Measurements from ENCODE around the gene KNOP1. TPM values are rescaled to one million over a fixed set of nuclear protein-coding genes. Genes with fewer than 3 reads are reported as not detected.

The KNOP1 gene
- total and polyA plus RNA-seq, 10 of the 15 experiments (the other 5 are each of a cell fraction or from before 2014, with no cell fraction given): 13.8 to 47.2 (median 32.1) TPM

DNA sequence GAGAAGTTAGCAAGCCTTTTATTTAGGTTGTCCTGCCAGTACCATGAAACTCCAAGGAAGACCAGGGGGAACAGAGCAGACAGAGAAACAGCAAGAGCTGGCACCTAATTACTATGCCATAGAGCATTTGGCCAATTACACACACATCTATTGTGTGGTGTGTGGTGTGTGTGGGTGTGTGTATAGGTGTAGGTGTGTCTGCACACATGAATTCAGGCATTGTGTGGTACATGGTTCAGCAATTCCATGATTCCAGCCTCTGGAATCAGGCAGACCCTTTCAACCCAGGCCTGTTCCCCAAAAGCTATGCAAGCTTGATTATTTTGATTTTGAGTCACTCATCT, 25.8 kb upstream of the KNOP1 start:
- ChIA-PET CTCF (no interaction called here), RAD21 (ENCODE audit: unreplicated experiment) (interaction anchor here (0.6 kb wide), 1 partner anchor 571 kb away, joined by 3 read pairs; no protein-coding TSS in a partner anchor), SMC1A (ENCODE audit: uncharacterized antibody, unreplicated experiment) (no interaction called here), POLR2A (no interaction called here)
- Histone ChIP-seq H2AFZ (ENCODE audit: control insufficient read depth, low read depth, low read length) (no peak overlapping the region), H3K27ac (ENCODE audit: control insufficient read depth, insufficient read depth) (no peak overlapping the region), H3K9ac (ENCODE audit: control insufficient read depth, insufficient read depth, low read length) (no peak overlapping the region), H3K36me3 (ENCODE audit: control insufficient read depth in 2 of 2, insufficient read depth in 2 of 2, low read length in 1 of 2) (no peaks in the 10 kb centered on the region), H3K27me3 (replicated peaks in 1 of 2; ENCODE audit: control insufficient read depth in 2 of 2, insufficient read depth in 2 of 2, low read length in 1 of 2) (no peaks in the 10 kb centered on the region), H3K79me2 (ENCODE audit: control insufficient read depth, insufficient read depth, low read length) (no peaks in the 10 kb centered on the region), H3K4me2 (ENCODE audit: control insufficient read depth, insufficient read depth) (no peak overlapping the region), H4K20me1 (ENCODE audit: control insufficient read depth, insufficient read depth) (no peaks in the 10 kb centered on the region), H3K4me3 (no peak overlapping the region), H3K4me1 (ENCODE audit: control insufficient read depth, insufficient read depth, low read length) (no peaks in the 10 kb centered on the region), H3K9me3 (replicated peaks; ENCODE audit: control insufficient read depth, insufficient read depth, low read length) (no peaks in the 10 kb centered on the region)
- BruUV-seq (replicated peaks): no TSS peak
- no peak for DNase-seq (ENCODE audit: low read depth, low spot score)
- FAIRE-seq: no peak
- no peak for ATAC-seq
- intact Hi-C loops (cut with micrococcal nuclease; ENCODE audit: unreplicated experiment) (no loop called here), in situ Hi-C loops (cut with MboI) (no loop called here)
- no peak for TF ChIP-seq FOS (IDR thresholded peaks at IDR 0.05; ENCODE audit: borderline replicate concordance, extremely low read depth, insufficient read length)

DNA sequence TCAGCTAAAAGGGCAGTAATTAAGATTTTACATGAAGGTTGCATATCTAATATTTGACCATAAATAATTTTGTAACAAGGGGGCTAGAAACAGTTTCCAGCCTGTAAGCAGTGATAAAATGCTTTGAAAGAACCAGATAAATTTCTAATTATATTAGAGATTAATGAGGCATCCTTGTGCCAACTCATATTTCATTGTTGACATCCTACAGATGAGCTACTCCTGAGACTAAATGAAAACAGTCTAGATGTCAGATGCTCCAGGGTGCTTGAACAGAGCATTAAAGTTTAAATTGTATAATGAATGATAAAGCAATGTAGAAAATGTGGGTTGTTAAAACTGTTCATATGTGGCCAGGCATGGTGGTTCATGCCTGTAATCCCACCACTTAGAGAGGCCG, 23.3 kb upstream of the KNOP1 start:
- DNase-seq (ENCODE audit: low read depth, low spot score) (no peak), FAIRE-seq (no peak), ATAC-seq (no peak)
- Histone ChIP-seq H4K20me1 (ENCODE audit: control insufficient read depth, insufficient read depth) (no peaks in the 10 kb centered on the region), H2AFZ (ENCODE audit: control insufficient read depth, low read depth, low read length) (no peak overlapping the region), H3K27ac (ENCODE audit: control insufficient read depth, insufficient read depth) (no peak overlapping the region), H3K9me3 (replicated peaks; ENCODE audit: control insufficient read depth, insufficient read depth, low read length) (no peaks in the 10 kb centered on the region), H3K4me3 (no peak overlapping the region), H3K27me3 (replicated peaks in 1 of 2; ENCODE audit: control insufficient read depth in 2 of 2, insufficient read depth in 2 of 2, low read length in 1 of 2) (no peaks in the 10 kb centered on the region), H3K4me1 (ENCODE audit: control insufficient read depth, insufficient read depth, low read length) (no peaks in the 10 kb centered on the region), H3K4me2 (ENCODE audit: control insufficient read depth, insufficient read depth) (no peak overlapping the region), H3K36me3 (ENCODE audit: control insufficient read depth in 2 of 2, insufficient read depth in 2 of 2, low read length in 1 of 2) (no peaks in the 10 kb centered on the region), H3K79me2 (ENCODE audit: control insufficient read depth, insufficient read depth, low read length) (no peaks in the 10 kb centered on the region), H3K9ac (ENCODE audit: control insufficient read depth, insufficient read depth, low read length) (no peak overlapping the region)
- ChIA-PET POLR2A (no interaction called here), SMC1A (ENCODE audit: uncharacterized antibody, unreplicated experiment) (no interaction called here), RAD21 (ENCODE audit: unreplicated experiment) (no interaction called here), CTCF (no interaction called here)
- BruUV-seq (replicated peaks): no TSS peak
- WGBS (ENCODE audit: insufficient coverage, insufficient replicate concordance, low lambda C conversion rate, missing lambda C conversion rate): 79% methylated on average over 1 of the region's 1 CpG
- in situ Hi-C loops (cut with MboI) (no loop called here), intact Hi-C loops (cut with micrococcal nuclease; ENCODE audit: unreplicated experiment) (no loop called here)
- TF ChIP-seq CREB1 (IDR thresholded peaks at IDR 0.05; ENCODE audit: low read depth) (no peak), GABPA (IDR thresholded peaks at IDR 0.05; ENCODE audit: low read depth) (no peak), RCOR1 (conservative IDR thresholded peaks at IDR 0.05; ENCODE audit: low read depth, low read length) (no peak), POU2F2 (IDR thresholded peaks at IDR 0.05; ENCODE audit: borderline replicate concordance, low read depth, low read length) (no peak)
- TF ChIP-seq, protein P1, sequence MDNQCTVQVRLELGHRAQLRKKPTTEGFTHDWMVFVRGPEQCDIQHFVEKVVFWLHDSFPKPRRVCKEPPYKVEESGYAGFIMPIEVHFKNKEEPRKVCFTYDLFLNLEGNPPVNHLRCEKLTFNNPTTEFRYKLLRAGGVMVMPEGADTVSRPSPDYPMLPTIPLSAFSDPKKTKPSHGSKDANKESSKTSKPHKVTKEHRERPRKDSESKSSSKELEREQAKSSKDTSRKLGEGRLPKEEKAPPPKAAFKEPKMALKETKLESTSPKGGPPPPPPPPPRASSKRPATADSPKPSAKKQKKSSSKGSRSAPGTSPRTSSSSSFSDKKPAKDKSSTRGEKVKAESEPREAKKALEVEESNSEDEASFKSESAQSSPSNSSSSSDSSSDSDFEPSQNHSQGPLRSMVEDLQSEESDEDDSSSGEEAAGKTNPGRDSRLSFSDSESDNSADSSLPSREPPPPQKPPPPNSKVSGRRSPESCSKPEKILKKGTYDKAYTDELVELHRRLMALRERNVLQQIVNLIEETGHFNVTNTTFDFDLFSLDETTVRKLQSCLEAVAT (IDR thresholded peaks at IDR 0.05): no peak
- TF ChIP-seq, protein P2, sequence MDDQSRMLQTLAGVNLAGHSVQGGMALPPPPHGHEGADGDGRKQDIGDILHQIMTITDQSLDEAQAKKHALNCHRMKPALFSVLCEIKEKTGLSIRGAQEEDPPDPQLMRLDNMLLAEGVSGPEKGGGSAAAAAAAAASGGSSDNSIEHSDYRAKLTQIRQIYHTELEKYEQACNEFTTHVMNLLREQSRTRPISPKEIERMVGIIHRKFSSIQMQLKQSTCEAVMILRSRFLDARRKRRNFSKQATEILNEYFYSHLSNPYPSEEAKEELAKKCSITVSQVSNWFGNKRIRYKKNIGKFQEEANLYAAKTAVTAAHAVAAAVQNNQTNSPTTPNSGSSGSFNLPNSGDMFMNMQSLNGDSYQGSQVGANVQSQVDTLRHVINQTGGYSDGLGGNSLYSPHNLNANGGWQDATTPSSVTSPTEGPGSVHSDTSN (IDR thresholded peaks at IDR 0.05; ENCODE audit: insufficient replicate concordance, low read depth, low read length): no peak
- TF ChIP-seq, protein P3, sequence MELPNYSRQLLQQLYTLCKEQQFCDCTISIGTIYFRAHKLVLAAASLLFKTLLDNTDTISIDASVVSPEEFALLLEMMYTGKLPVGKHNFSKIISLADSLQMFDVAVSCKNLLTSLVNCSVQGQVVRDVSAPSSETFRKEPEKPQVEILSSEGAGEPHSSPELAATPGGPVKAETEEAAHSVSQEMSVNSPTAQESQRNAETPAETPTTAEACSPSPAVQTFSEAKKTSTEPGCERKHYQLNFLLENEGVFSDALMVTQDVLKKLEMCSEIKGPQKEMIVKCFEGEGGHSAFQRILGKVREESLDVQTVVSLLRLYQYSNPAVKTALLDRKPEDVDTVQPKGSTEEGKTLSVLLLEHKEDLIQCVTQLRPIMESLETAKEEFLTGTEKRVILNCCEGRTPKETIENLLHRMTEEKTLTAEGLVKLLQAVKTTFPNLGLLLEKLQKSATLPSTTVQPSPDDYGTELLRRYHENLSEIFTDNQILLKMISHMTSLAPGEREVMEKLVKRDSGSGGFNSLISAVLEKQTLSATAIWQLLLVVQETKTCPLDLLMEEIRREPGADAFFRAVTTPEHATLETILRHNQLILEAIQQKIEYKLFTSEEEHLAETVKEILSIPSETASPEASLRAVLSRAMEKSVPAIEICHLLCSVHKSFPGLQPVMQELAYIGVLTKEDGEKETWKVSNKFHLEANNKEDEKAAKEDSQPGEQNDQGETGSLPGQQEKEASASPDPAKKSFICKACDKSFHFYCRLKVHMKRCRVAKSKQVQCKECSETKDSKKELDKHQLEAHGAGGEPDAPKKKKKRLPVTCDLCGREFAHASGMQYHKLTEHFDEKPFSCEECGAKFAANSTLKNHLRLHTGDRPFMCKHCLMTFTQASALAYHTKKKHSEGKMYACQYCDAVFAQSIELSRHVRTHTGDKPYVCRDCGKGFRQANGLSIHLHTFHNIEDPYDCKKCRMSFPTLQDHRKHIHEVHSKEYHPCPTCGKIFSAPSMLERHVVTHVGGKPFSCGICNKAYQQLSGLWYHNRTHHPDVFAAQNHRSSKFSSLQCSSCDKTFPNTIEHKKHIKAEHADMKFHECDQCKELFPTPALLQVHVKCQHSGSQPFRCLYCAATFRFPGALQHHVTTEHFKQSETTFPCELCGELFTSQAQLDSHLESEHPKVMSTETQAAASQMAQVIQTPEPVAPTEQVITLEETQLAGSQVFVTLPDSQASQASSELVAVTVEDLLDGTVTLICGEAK (IDR thresholded peaks at IDR 0.05; ENCODE audit: borderline replicate concordance): no peak

Data from GM12878 (cell line).